ENCODE measurements around the gene GYS2.
"Not testable (repeated sequence)": the region's sequence is repeated elsewhere in the genome, so short reads cannot be mapped to it uniquely, and the experiment has no call there.

GYS2 gene

GRCh38 chr12:21604245-21605101, at the start of gene GYS2:
Gene GYS2 (minus strand): TSS chr12:21604847. CDS start chr12:21604592, 255 bp downstream.
- no peak for DNase-seq

- no peak for DNase-seq
These were observed 47.2 kb upstream of the GYS2 start for GRCh38 chr12:21651821-21652220.

- no peak for DNase-seq
These were observed 46.4 kb upstream of the GYS2 start for GRCh38 chr12:21650997-21651396.

GRCh38 chr12:21649034-21649433, 44.4 kb upstream of the GYS2 start:
- no peak for DNase-seq

GRCh38 chr12:21648378-21648777, 43.7 kb upstream of the GYS2 start:
- DNase-seq = no peak

GRCh38 chr12:21647179-21647578, 42.5 kb upstream of the GYS2 start:
- no peak for DNase-seq

- DNase-seq = not testable (repeated sequence)
These were observed 40.4 kb upstream of the GYS2 start for GRCh38 chr12:21645041-21645500.

- no peak for DNase-seq
These were observed 39.9 kb upstream of the GYS2 start for GRCh38 chr12:21644516-21644915.

- no peak for DNase-seq
These were observed 39.1 kb upstream of the GYS2 start for GRCh38 chr12:21643758-21644157.

GRCh38 chr12:21642707-21643389, 38.2 kb upstream of the GYS2 start:
- DNase-seq = no peak

GRCh38 chr12:21638054-21638891, 33.6 kb upstream of the GYS2 start:
- no peak for DNase-seq

- no peak for DNase-seq
These were observed 29.6 kb upstream of the GYS2 start for GRCh38 chr12:21634245-21634644.

- DNase-seq = no peak
These were observed 26.7 kb upstream of the GYS2 start for GRCh38 chr12:21631367-21631766.

GRCh38 chr12:21627924-21628323, 23.3 kb upstream of the GYS2 start:
- DNase-seq = no peak

- DNase-seq = no peak
These were observed 13.9 kb upstream of the GYS2 start for GRCh38 chr12:21618566-21618965.

GRCh38 chr12:21617030-21617429, 12.4 kb upstream of the GYS2 start:
- no peak for DNase-seq

- no peak for DNase-seq
These were observed 10.8 kb upstream of the GYS2 start for GRCh38 chr12:21615431-21615830.

GRCh38 chr12:21614506-21614905, 9.9 kb upstream of the GYS2 start:
- DNase-seq = no peak

- no peak for DNase-seq
These were observed 9.3 kb upstream of the GYS2 start for GRCh38 chr12:21613931-21614330.

GRCh38 chr12:21608196-21608595, 3.5 kb upstream of the GYS2 start:
- DNase-seq = no peak

- DNase-seq = no peak
These were observed 3.1 kb upstream of the GYS2 start for GRCh38 chr12:21607701-21608100.

- no peak for DNase-seq
These were observed 1.5 kb upstream of the GYS2 start for GRCh38 chr12:21606175-21606574.

GRCh38 chr12:21602774-21603173, 1.9 kb downstream of the GYS2 start:
- DNase-seq = no peak
